OCI-LY3 (cell line): Measurements from ENCODE around the gene TRMT2B.

Experiments used
- CTCF ChIP-seq: fragments of 200-600, 300-600 bp; sonication (generic); IDR thresholded peaks from 2 replicates; pipeline ENCODE4 v1.5.1; 2014; ENCODE audit warnings: antibody characterized with exemption, low read length, low read depth
- EZH2phosphoT487 ChIP-seq: fragments of 200-600 bp; shearing (Covaris generic); IDR thresholded peaks from 2 replicates; pipeline ENCODE4 v1.6.1; 2018; ENCODE audit warnings: antibody characterized with exemption, mixed run types, low read depth

GRCh38 chrX:100969936-100970335 is 82.0 kb downstream of the TRMT2B start:
- TF ChIP-seq CTCF (no peak), EZH2phosphoT487 (no peak)
